Colon (tissue), 2 donors: ENCODE results near the gene DAAM1.

Experiments used
- FAIRE-seq: peaks from 2 replicates; lab custom pipeline; 2012; peaks lifted over from hg19 to GRCh38; lab: Jason Lieb, UNC
- donor health status: control.
- donor health status: control.

Gene DAAM1

GRCh38 chr14:59188461-59189090 is at the start of gene DAAM1:
Gene DAAM1 (plus strand): TSS chr14:59188667. CDS start chr14:59263478, 74,811 bp downstream.
- no peak for FAIRE-seq

- FAIRE-seq, result no peak
Observed at GRCh38 chr14:59139324-59139723, 49.1 kb upstream of the DAAM1 start.

- no peak for FAIRE-seq
Observed at GRCh38 chr14:59140106-59140843, 48.2 kb upstream of the DAAM1 start.

- FAIRE-seq, result no peak
Observed at GRCh38 chr14:59146484-59146883, 42.0 kb upstream of the DAAM1 start.

- FAIRE-seq, result no peak
Observed at GRCh38 chr14:59147007-59147406, 41.5 kb upstream of the DAAM1 start.

- FAIRE-seq, result no peak
Observed at GRCh38 chr14:59148334-59148900, 40.0 kb upstream of the DAAM1 start.

- no peak for FAIRE-seq
Observed at GRCh38 chr14:59150990-59151389, 37.5 kb upstream of the DAAM1 start.

GRCh38 chr14:59154373-59154772 is 34.1 kb upstream of the DAAM1 start:
- FAIRE-seq, result no peak

- FAIRE-seq, result no peak
Observed at GRCh38 chr14:59155886-59156285, 32.6 kb upstream of the DAAM1 start.

- no peak for FAIRE-seq
Observed at GRCh38 chr14:59159169-59159568, 29.3 kb upstream of the DAAM1 start.

- no peak for FAIRE-seq
Observed at GRCh38 chr14:59160506-59160905, 28.0 kb upstream of the DAAM1 start.

GRCh38 chr14:59161561-59162175 is 26.8 kb upstream of the DAAM1 start:
- FAIRE-seq, result no peak

GRCh38 chr14:59166258-59166657 is 22.2 kb upstream of the DAAM1 start:
- FAIRE-seq, result no peak

GRCh38 chr14:59175404-59175803 is 13.1 kb upstream of the DAAM1 start:
- FAIRE-seq, result no peak

GRCh38 chr14:59176765-59177164 is 11.7 kb upstream of the DAAM1 start:
- no peak for FAIRE-seq

- FAIRE-seq, result no peak
Observed at GRCh38 chr14:59177262-59177661, 11.2 kb upstream of the DAAM1 start.

- FAIRE-seq, result no peak
Observed at GRCh38 chr14:59181791-59182190, 6.7 kb upstream of the DAAM1 start.

- no peak for FAIRE-seq
Observed at GRCh38 chr14:59182641-59183040, 5.8 kb upstream of the DAAM1 start.

- FAIRE-seq, result no peak
Observed at GRCh38 chr14:59183150-59183549, 5.3 kb upstream of the DAAM1 start.

GRCh38 chr14:59184396-59184795 is 4.1 kb upstream of the DAAM1 start:
- FAIRE-seq, result no peak

- FAIRE-seq, result no peak
Observed at GRCh38 chr14:59185676-59186075, 2.8 kb upstream of the DAAM1 start.

GRCh38 chr14:59186306-59186705 is 2.2 kb upstream of the DAAM1 start:
- FAIRE-seq, result no peak

GRCh38 chr14:59187118-59187517 is 1.3 kb upstream of the DAAM1 start:
- FAIRE-seq, result no peak
